ENCODE measurements around the gene BDKRB2. TPM values are rescaled to one million over a fixed set of nuclear protein-coding genes. Genes with fewer than 3 reads are reported as not detected.

BDKRB2 gene
- total and polyA plus RNA-seq, 2 of the 8 experiments (the other 6 are each of a cell fraction or from before 2014, with no cell fraction given) = 0.13 to 0.21 TPM

GRCh38 chr14:96224480-96225096 is 19.9 kb downstream of the BDKRB2 start:
- Histone ChIP-seq H2BK120ac (replicated peaks; ENCODE audit: low read depth, low read length) (no peak overlapping the region), H3K4me1 (replicated peaks in 1 of 4; ENCODE audit: control insufficient read depth in 3 of 4, insufficient read depth in 4 of 4, low read length in 3 of 4) (no peaks in the 10 kb centered on the region), H3K36me3 (ENCODE audit: control insufficient read depth in 2 of 4, insufficient read depth in 4 of 4, low read length in 3 of 4) (no peaks in the 10 kb centered on the region), H3K9me3 (ENCODE audit: insufficient read depth in 2 of 2, low read depth in 1 of 2, low read length in 1 of 2) (peaks cover 4 to 6% of the 10 kb centered on the region in 2 experiments; a peak in 2 of 4 replicates), H3K14ac (ENCODE audit: insufficient read length) (no peak overlapping the region), H3K79me2 (ENCODE audit: control insufficient read depth in 1 of 2, insufficient read depth in 2 of 2, low read length in 2 of 2) (no peaks in the 10 kb centered on the region), H3K56ac (replicated peaks; ENCODE audit: insufficient read length, low read depth, low read length) (no peak overlapping the region), H3K4ac (replicated peaks; ENCODE audit: insufficient read length, low read depth, low read length) (no peak overlapping the region), H3K18ac (ENCODE audit: extremely low read depth, low read length) (no peak overlapping the region), H3K4me3 (ENCODE audit: extremely low read depth in 1 of 4, insufficient read depth in 2 of 4, low read depth in 3 of 4, low read length in 4 of 4) (no peak overlapping the region), H4K8ac (ENCODE audit: extremely low read depth, insufficient read depth, low read length) (no peak overlapping the region), H3K79me1 (ENCODE audit: low read depth, low read length) (no peaks in the 10 kb centered on the region), H3K27ac (ENCODE audit: low read depth, low read length) (no peak overlapping the region), H2BK20ac (ENCODE audit: low read length) (no peak overlapping the region), H4K91ac (replicated peaks; ENCODE audit: insufficient read length, low read length) (no peak overlapping the region), H3K9ac (replicated peaks in 1 of 4; ENCODE audit: extremely low read depth in 1 of 4, low read depth in 3 of 4, low read length in 3 of 4) (no peak overlapping the region), H4K5ac (ENCODE audit: insufficient read length, low read depth, low read length) (no peak overlapping the region), H2AK5ac (ENCODE audit: low read depth, low read length) (no peak overlapping the region), H2BK15ac (ENCODE audit: low read length) (no peak overlapping the region), H2BK5ac (ENCODE audit: low read depth, low read length) (no peak overlapping the region), H3K27me3 (replicated peaks in 1 of 4; ENCODE audit: control insufficient read depth in 3 of 4, extremely low read depth in 1 of 4, insufficient read depth in 3 of 4, low read length in 3 of 4) (no peaks in the 10 kb centered on the region), H3K23ac (ENCODE audit: insufficient read length) (no peak overlapping the region), H3K23me2 (ENCODE audit: low read depth, low read length) (no peaks in the 10 kb centered on the region), H2AFZ (ENCODE audit: low read length) (no peak overlapping the region), H2BK12ac (ENCODE audit: low read depth, low read length) (no peak overlapping the region), H4K20me1 (replicated peaks in 1 of 2; ENCODE audit: control insufficient read depth in 1 of 2, insufficient read depth in 2 of 2, low read length in 2 of 2) (no peaks in the 10 kb centered on the region), H3K4me2 (ENCODE audit: insufficient read depth in 1 of 2, low read depth in 2 of 2, low read length in 2 of 2) (no peak overlapping the region)
- FAIRE-seq = no peak
- DNase-seq (ENCODE audit: low read depth in 1 of 2, low spot score in 2 of 2) = no peak
- WGBS, 2 experiments (ENCODE audit: extremely low coverage in 1 of 2, insufficient coverage in 1 of 2, insufficient read length in 1 of 2, insufficient replicate concordance in 2 of 2, low coverage in 1 of 2, low lambda C conversion rate in 2 of 2, missing lambda C conversion rate in 1 of 2) = 85% methylated on average over 8 of the region's 8 CpGs; no CpG with 5 or more reads in 1 of the 2 experiments
- CTCF ChIA-PET (ENCODE audit: partially characterized antibody) = interaction anchor here (0.7 to 2.3 kb wide), 5 partner anchors 9 to 1240 kb away, joined by 3 to 9 read pairs (median 5); no protein-coding TSS in a partner anchor
- POLR2A ChIA-PET (ENCODE audit: partially characterized antibody) = no interaction called here
- TF ChIP-seq RNF2 (IDR thresholded peaks at IDR 0.05; ENCODE audit: borderline replicate concordance, low read depth, low read length, missing control alignments, poor library complexity, severe bottlenecking) = no peak
- TF ChIP-seq HDAC6 (IDR thresholded peaks at IDR 0.05; ENCODE audit: low read depth, low read length) = no peak
- TF ChIP-seq, protein P1, sequence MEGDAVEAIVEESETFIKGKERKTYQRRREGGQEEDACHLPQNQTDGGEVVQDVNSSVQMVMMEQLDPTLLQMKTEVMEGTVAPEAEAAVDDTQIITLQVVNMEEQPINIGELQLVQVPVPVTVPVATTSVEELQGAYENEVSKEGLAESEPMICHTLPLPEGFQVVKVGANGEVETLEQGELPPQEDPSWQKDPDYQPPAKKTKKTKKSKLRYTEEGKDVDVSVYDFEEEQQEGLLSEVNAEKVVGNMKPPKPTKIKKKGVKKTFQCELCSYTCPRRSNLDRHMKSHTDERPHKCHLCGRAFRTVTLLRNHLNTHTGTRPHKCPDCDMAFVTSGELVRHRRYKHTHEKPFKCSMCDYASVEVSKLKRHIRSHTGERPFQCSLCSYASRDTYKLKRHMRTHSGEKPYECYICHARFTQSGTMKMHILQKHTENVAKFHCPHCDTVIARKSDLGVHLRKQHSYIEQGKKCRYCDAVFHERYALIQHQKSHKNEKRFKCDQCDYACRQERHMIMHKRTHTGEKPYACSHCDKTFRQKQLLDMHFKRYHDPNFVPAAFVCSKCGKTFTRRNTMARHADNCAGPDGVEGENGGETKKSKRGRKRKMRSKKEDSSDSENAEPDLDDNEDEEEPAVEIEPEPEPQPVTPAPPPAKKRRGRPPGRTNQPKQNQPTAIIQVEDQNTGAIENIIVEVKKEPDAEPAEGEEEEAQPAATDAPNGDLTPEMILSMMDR (IDR thresholded peaks at IDR 0.05; ENCODE audit: control extremely low read depth in 1 of 3, insufficient read depth in 1 of 3, low read depth in 1 of 3, low read length in 3 of 3) = no peak
- no peak for TF ChIP-seq TAF7 (optimal IDR thresholded peaks at IDR 0.05; ENCODE audit: borderline replicate concordance, low read depth, low read length)
- TF ChIP-seq EGR1 (IDR thresholded peaks at IDR 0.05; ENCODE audit: borderline replicate concordance, low read depth, low read length) = no peak
- no peak for TF ChIP-seq FOSL1 (IDR thresholded peaks at IDR 0.05; ENCODE audit: insufficient read depth, low read depth, low read length)
- TF ChIP-seq, protein P2, sequence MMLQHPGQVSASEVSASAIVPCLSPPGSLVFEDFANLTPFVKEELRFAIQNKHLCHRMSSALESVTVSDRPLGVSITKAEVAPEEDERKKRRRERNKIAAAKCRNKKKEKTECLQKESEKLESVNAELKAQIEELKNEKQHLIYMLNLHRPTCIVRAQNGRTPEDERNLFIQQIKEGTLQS (IDR thresholded peaks at IDR 0.05; ENCODE audit: insufficient read depth, low read depth, low read length) = no peak
- no peak for TF ChIP-seq SP2 (IDR thresholded peaks at IDR 0.05; ENCODE audit: low read length)
- no peak for TF ChIP-seq SUZ12 (IDR thresholded peaks at IDR 0.05; ENCODE audit: low read length)

Measured in H1 (cell line).